Tibial nerve (tissue), 4 donors: ENCODE measurements around the gene SERPINA7. TPM values are rescaled to one million over a fixed set of nuclear protein-coding genes. Genes with fewer than 3 reads are reported as not detected.
"Not testable (repeated sequence)": the region's sequence is repeated elsewhere in the genome, so short reads cannot be mapped to it uniquely, and the experiment has no call there.

Experiments
- DNase-seq, 2 donors: peaks; one replicate each; pipeline ENCODE4 v3.0.0-alpha.2; 2019; ENCODE audit warnings: low spot score in 2 of 2
- H3K27ac ChIP-seq, 4 donors: fragments of 200-600 bp; sonication (generic) in 3 of 4; one replicate each; pipeline ENCODE4 v1.5.1; 2017 to 2019; ENCODE audit warnings: mild to moderate bottlenecking in 1 of 4
- H3K27me3 ChIP-seq, 2 donors: fragments of 200-600 bp; sonication (generic) in 1 of 2; one replicate each; pipeline versions ENCODE4 v1.5.1 to v1.6.0; 2017 to 2019
- H3K36me3 ChIP-seq, 3 donors: fragments of 200-600 bp; sonication (generic); one replicate each; pipeline ENCODE4 v1.5.1; 2018 to 2019
- H3K4me1 ChIP-seq, 4 donors: fragments of 200-600 bp; sonication (generic) in 3 of 4; one replicate each; pipeline ENCODE4 v1.5.1; 2017 to 2019
- H3K4me3 ChIP-seq, 4 donors: fragments of 200-600 bp; sonication (generic) in 3 of 4; one replicate each; pipeline ENCODE4 v1.5.1; 2017 to 2019; ENCODE audit warnings: mild to moderate bottlenecking in 1 of 4, moderate library complexity in 1 of 4
- H3K9me3 ChIP-seq, 4 donors: fragments of 200-600 bp; sonication (generic) in 3 of 4; one replicate each; pipeline ENCODE4 v1.5.1; 2017 to 2019
- EP300 ChIP-seq, 2 donors: sonication (generic); formaldehyde crosslinking; IDR thresholded peaks; one replicate each; pipeline ENCODE4 v1.6.1; 2017; ENCODE audit warnings: antibody characterized with exemption in 2 of 2, mild to moderate bottlenecking in 1 of 2
- POLR2A ChIP-seq, 2 donors: fragments of 450-650 bp; IDR thresholded peaks; one replicate each; pipeline ENCODE4 v1.6.1; 2017; ENCODE audit warnings: antibody characterized with exemption in 2 of 2, mild to moderate bottlenecking in 2 of 2, moderate library complexity in 2 of 2
- WGBS, 2 donors: methylation state at CpG; one replicate each; pipeline ENCODE4 v1.1.5; 2018; 5-methylcytosine and 5-hydroxymethylcytosine counted together
- total RNA-seq, 4 donors: library from RNA; depleted of rRNA; stranded (reverse); fragments of >200 nt; gene quantifications; one replicate each; pipeline ENCODE4 v1.1.0, GENCODE V29; 2016
- TF ChIP-seq, protein P1 (sequence below), 5 experiments: fragments of 200-600 bp in 3 of 5; fragments of 450-650 bp in 2 of 5; sonication (generic) in 3 of 5; IDR thresholded peaks; one replicate each; pipeline ENCODE4 v1.5.1; 2016 to 2019; ENCODE audit warnings: antibody characterized with exemption in 5 of 5, mild to moderate bottlenecking in 3 of 5, moderate library complexity in 2 of 5

Gene SERPINA7
- total RNA-seq, 4 donors from 2014 or later, result not detected

DNA sequence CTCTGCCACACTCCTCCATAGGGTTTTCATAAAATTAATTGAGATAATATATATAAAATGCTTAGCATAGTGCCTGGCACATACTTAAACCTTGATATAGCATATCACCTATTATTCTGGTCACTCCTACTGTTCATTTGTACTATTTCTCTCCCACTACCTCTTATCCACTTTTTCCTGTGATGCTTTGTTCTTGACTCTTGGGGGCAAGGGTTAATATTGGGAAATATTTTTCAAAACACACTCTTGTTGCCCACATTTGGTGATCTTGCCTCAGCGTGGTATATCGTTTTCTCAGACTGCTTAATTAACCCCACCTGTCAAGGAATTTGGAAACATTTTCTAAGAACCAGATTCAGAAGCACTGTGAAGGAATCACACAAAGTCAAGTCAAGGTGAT, 16.3 kb downstream of the SERPINA7 start:
- no peaks in the 10 kb centered on the region for H3K4me1 ChIP-seq
- no peak overlapping the region for H3K27ac ChIP-seq
- WGBS, 2 donors, result 61 to 74% methylated on average over 2 of the region's 2 CpGs
- DNase-seq, result no peak
- TF ChIP-seq, protein P1, sequence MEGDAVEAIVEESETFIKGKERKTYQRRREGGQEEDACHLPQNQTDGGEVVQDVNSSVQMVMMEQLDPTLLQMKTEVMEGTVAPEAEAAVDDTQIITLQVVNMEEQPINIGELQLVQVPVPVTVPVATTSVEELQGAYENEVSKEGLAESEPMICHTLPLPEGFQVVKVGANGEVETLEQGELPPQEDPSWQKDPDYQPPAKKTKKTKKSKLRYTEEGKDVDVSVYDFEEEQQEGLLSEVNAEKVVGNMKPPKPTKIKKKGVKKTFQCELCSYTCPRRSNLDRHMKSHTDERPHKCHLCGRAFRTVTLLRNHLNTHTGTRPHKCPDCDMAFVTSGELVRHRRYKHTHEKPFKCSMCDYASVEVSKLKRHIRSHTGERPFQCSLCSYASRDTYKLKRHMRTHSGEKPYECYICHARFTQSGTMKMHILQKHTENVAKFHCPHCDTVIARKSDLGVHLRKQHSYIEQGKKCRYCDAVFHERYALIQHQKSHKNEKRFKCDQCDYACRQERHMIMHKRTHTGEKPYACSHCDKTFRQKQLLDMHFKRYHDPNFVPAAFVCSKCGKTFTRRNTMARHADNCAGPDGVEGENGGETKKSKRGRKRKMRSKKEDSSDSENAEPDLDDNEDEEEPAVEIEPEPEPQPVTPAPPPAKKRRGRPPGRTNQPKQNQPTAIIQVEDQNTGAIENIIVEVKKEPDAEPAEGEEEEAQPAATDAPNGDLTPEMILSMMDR (IDR thresholded peaks at IDR 0.05), result no peak
- TF ChIP-seq EP300 (IDR thresholded peaks at IDR 0.05), result no peak
- TF ChIP-seq POLR2A (IDR thresholded peaks at IDR 0.05), result no peak
- peaks cover 0 to 13% of the 10 kb centered on the region in 2 donors for H3K27me3 ChIP-seq
- no peaks in the 10 kb centered on the region for H3K36me3 ChIP-seq
- no peaks in the 10 kb centered on the region for H3K9me3 ChIP-seq
- no peak overlapping the region for H3K4me3 ChIP-seq

DNA sequence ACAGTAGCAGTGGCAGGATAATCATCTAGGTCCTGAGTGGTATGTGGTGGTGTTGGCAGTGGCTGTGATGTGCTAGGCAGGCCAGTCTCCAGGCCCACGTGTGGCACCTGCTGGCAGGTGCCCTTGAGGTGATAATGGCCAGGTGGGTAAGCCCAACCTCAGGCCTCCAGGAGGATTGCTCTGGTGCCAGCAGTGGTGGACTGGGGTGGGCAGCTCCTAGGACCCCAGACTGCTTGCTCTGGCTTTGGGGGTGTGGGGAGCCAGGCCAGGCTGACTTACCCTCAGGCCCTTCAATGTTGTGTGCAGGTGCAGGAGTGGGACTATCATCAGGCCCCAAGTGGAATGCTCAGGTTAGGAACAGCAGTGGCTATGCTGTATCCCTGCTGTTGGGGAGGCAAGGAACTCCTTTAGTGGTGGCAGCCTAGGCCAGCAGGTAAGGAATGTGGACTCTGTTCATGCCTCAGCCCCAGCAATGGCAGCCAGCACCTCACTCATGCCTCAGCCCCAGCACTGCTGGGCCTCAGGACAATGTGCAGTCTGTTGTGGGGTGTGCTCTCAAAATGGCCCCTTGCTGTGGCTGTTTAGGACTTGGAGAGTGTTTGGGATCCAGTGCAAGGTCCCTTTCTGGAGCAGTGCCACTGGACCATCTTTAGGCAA, 24.3 kb downstream of the SERPINA7 start:
- Histone ChIP-seq H3K27me3 (peaks cover 0 to 3% of the 10 kb centered on the region in 2 donors), H3K4me1 (no peaks in the 10 kb centered on the region), H3K36me3 (no peaks in the 10 kb centered on the region), H3K9me3 (peaks cover 0 to 7% (median 0%) of the 10 kb centered on the region in 4 donors), H3K4me3 (no peak overlapping the region), H3K27ac (no peak overlapping the region)
- DNase-seq, result no peak
- WGBS, 2 donors, result 56% methylated on average over 1 of the region's 1 CpG; no CpG with 5 or more reads in 1 of the 2 donors
- no peak for TF ChIP-seq EP300 (IDR thresholded peaks at IDR 0.05)

DNA sequence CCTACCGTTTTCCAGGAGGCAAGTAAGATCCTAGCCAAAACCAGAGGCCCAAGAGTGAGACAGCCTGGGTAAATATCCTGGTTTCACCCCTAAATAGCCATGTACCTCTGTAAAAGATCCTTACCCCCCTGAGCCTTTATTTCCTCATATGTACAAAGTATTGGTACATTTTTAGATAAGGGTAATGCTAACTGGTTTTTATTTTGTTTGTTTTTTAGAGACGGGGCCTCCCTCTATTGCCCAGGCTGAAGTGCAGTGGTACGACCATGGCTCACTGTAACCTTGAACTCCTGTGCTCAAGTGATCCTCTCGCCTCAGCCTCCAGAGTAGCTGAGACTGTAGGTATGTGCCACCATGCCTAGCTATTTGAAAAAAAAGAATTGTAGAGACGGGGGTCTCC, 29.4 kb downstream of the SERPINA7 start:
- Histone ChIP-seq H3K9me3 (peaks cover 0 to 7% (median 0%) of the 10 kb centered on the region in 4 donors), H3K36me3 (no peaks in the 10 kb centered on the region), H3K27me3 (no peaks in the 10 kb centered on the region), H3K27ac (no peak overlapping the region), H3K4me3 (no peak overlapping the region), H3K4me1 (no peaks in the 10 kb centered on the region)
- 80 to 95% methylated on average over 5 of the region's 5 CpGs for WGBS, 2 donors
- TF ChIP-seq, protein P1 (IDR thresholded peaks at IDR 0.05), result no peak
- no peak for TF ChIP-seq EP300 (IDR thresholded peaks at IDR 0.05)
- no peak for TF ChIP-seq POLR2A (IDR thresholded peaks at IDR 0.05)
- DNase-seq, result no peak

DNA sequence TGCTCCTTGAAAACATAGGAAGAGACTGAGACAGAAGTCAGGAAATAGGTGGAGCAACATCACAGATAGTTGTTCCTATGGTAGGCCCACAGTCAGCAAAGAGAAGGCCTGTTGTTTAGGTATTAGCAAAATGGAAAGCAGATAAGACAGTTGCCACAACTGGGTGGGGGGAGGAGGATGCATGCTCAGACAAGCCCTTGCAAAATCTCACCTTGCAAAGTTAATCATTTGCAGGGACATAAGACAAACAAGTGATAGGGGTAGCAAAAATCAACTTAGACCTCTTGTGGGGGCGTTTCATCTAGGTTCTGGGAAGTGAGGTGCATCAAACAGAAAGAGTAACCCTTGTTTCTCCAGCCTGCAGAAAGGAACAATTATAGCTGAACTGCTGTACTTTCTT, 30.7 kb downstream of the SERPINA7 start:
- Histone ChIP-seq H3K27me3 (no peaks in the 10 kb centered on the region), H3K9me3 (peaks cover 0 to 5% (median 0%) of the 10 kb centered on the region in 4 donors), H3K4me3 (no peak overlapping the region), H3K36me3 (no peaks in the 10 kb centered on the region), H3K4me1 (no peaks in the 10 kb centered on the region), H3K27ac (no peak overlapping the region)
- WGBS, 2 donors, result 24 to 33% methylated on average over 1 of the region's 1 CpG
- DNase-seq, result no peak
- TF ChIP-seq EP300 (IDR thresholded peaks at IDR 0.05) (no peak), POLR2A (IDR thresholded peaks at IDR 0.05) (no peak)
- TF ChIP-seq, protein P1 (IDR thresholded peaks at IDR 0.05), result no peak

DNA sequence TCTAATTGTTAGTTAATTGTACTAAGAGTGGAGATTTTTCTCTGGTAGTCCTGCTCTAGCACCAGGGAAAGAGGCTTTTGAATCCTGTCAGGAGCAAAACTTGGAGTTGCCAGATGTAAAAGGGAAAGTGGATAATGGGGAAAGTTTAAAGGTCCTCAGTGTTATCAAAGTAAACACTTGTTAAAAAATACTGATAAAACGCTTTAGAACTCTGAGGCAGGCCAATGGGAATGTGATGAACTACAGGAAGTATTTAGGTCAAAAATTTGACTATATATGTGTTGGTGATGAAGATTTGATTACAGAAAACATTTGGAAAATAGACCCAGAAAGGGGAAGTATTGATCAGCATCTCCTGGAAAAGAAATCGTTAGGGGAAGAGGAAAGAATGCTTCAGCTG, 32.8 kb downstream of the SERPINA7 start:
- no peaks in the 10 kb centered on the region for H3K27me3 ChIP-seq
- no peaks in the 10 kb centered on the region for H3K4me1 ChIP-seq
- H3K9me3 ChIP-seq, result peaks cover 0 to 5% (median 0%) of the 10 kb centered on the region in 4 donors
- TF ChIP-seq, protein P1 (IDR thresholded peaks at IDR 0.05), result no peak
- no peak for TF ChIP-seq POLR2A (IDR thresholded peaks at IDR 0.05)
- TF ChIP-seq EP300 (IDR thresholded peaks at IDR 0.05), result no peak
- no peak overlapping the region for H3K4me3 ChIP-seq
- DNase-seq, result no peak
- WGBS, 2 donors, result 47 to 63% methylated on average over 2 of the region's 2 CpGs
- no peak overlapping the region for H3K27ac ChIP-seq
- H3K36me3 ChIP-seq, result no peaks in the 10 kb centered on the region

DNA sequence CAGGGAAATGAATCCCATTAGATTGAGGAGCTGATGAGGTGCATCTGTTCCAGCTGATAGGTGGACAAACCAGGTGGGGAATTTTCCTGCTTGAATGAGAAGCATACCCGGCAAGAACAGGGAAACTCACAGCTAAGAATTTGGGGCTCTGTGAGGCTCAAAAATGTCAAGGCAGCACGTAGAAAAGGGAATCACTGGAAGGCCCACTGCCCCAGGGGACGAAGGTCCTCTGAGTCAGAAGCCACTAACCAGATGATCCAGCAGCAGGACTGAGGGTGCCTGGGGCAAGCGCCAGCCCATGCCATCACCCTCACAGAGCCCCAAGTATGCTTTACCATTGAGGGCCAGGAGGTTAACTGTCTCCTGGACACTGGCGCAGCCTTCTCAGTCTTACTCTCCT, 37.9 kb downstream of the SERPINA7 start:
- H3K27ac ChIP-seq, H3K27me3 ChIP-seq, H3K9me3 ChIP-seq, H3K4me1 ChIP-seq, H3K4me3 ChIP-seq, H3K36me3 ChIP-seq, DNase-seq: not testable (repeated sequence)
- 63 to 71% methylated on average over 1 to 5 of the region's 5 CpGs for WGBS, 2 donors
